Lower leg skin (tissue), 3 donors: ENCODE data around the gene DTHD1.

Experiments
- POLR2A ChIP-seq, 2 donors: fragments of 450-650 bp; IDR thresholded peaks; one replicate each; pipeline ENCODE4 v1.6.1; 2016 to 2017; ENCODE audit warnings: antibody characterized with exemption in 2 of 2, mild to moderate bottlenecking in 1 of 2, moderate library complexity in 1 of 2
- TF ChIP-seq, protein P1 (sequence below), 3 donors: fragments of 450-650 bp; IDR thresholded peaks; one replicate each; pipeline ENCODE4 v1.5.1; 2016; ENCODE audit warnings: antibody characterized with exemption in 3 of 3, mild to moderate bottlenecking in 3 of 3, moderate library complexity in 2 of 3

GRCh38 chr4:36243355-36244256, 37.8 kb upstream of the DTHD1 start:
- TF ChIP-seq POLR2A (IDR thresholded peaks at IDR 0.05): no peak
- TF ChIP-seq, protein P1, sequence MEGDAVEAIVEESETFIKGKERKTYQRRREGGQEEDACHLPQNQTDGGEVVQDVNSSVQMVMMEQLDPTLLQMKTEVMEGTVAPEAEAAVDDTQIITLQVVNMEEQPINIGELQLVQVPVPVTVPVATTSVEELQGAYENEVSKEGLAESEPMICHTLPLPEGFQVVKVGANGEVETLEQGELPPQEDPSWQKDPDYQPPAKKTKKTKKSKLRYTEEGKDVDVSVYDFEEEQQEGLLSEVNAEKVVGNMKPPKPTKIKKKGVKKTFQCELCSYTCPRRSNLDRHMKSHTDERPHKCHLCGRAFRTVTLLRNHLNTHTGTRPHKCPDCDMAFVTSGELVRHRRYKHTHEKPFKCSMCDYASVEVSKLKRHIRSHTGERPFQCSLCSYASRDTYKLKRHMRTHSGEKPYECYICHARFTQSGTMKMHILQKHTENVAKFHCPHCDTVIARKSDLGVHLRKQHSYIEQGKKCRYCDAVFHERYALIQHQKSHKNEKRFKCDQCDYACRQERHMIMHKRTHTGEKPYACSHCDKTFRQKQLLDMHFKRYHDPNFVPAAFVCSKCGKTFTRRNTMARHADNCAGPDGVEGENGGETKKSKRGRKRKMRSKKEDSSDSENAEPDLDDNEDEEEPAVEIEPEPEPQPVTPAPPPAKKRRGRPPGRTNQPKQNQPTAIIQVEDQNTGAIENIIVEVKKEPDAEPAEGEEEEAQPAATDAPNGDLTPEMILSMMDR (IDR thresholded peaks at IDR 0.05): no peak
